Sigmoid colon (tissue), 7 donors: ENCODE data around the gene FBXL16. TPM values are rescaled to one million over a fixed set of nuclear protein-coding genes. Genes with fewer than 3 reads are reported as not detected.

Experiments
- DNase-seq: peaks from one replicate; pipeline ENCODE4 v3.0.0-alpha.2; 2019
- H3K27ac ChIP-seq, 4 donors: fragments of 200-600 bp; sonication (generic); one replicate each; pipeline ENCODE4 v1.5.1; 2016 to 2019; ENCODE audit warnings: mild to moderate bottlenecking in 1 of 4
- H3K27me3 ChIP-seq, 3 donors: fragments of 200-600 bp; sonication (generic); one replicate each; pipeline ENCODE4 v1.5.1; 2019; ENCODE audit warnings: mild to moderate bottlenecking in 1 of 3
- H3K36me3 ChIP-seq, 4 donors: fragments of 200-600 bp; sonication (generic); one replicate each; pipeline ENCODE4 v1.5.1; 2016 to 2019
- H3K4me1 ChIP-seq, 4 donors: fragments of 200-600 bp; sonication (generic); one replicate each; pipeline ENCODE4 v1.5.1; 2017 to 2019
- H3K4me3 ChIP-seq, 4 donors: fragments of 200-600 bp; sonication (generic); one replicate each; pipeline ENCODE4 v1.5.1; 2017 to 2019; ENCODE audit warnings: mild to moderate bottlenecking in 2 of 4, moderate library complexity in 1 of 4
- H3K9me3 ChIP-seq, 4 donors: fragments of 200-600 bp in 3 of 4; sonication (generic) in 3 of 4; one replicate each; pipeline versions ENCODE4 v1.5.1 to v1.6.1; 2013 to 2019
- EP300 ChIP-seq, 4 donors: sonication (generic); formaldehyde crosslinking; IDR thresholded peaks; one replicate each; pipeline ENCODE4 v1.6.1; 2017; ENCODE audit warnings: antibody characterized with exemption in 4 of 4
- POLR2A ChIP-seq, 2 donors: fragments of 450-650 bp; IDR thresholded peaks; one replicate each; pipeline ENCODE4 v1.6.1; 2016; ENCODE audit warnings: antibody characterized with exemption in 2 of 2, mild to moderate bottlenecking in 2 of 2, moderate library complexity in 2 of 2
- POLR2AphosphoS5 ChIP-seq, 4 donors: sonication (generic); formaldehyde crosslinking; IDR thresholded peaks; one replicate each; pipeline ENCODE4 v1.6.1; 2017; ENCODE audit warnings: antibody characterized with exemption in 4 of 4
- WGBS, 2 donors: extraction: QIAGEN DNeasy Blood & Tissue Kit; methylation state at CpG; one replicate each; pipeline ENCODE4 v1.1.7; 2013; 5-methylcytosine and 5-hydroxymethylcytosine counted together
- intact Hi-C: fragments of 100-400 bp; cut with DNase I; formaldehyde crosslinking; loops from one replicate; pipeline ENCODE4 v1.15.1; 2023
- polyA plus RNA-seq, 3 donors: library from polyadenylated mRNA; stranded (reverse); fragments of 200-250 nt; gene quantifications; one replicate each; pipeline ENCODE4 v1.2.3, GENCODE V29; 2013
- total RNA-seq, 4 donors: library from RNA; depleted of rRNA; stranded (reverse); fragments of >200 nt; gene quantifications; one replicate each; pipeline ENCODE4 v1.1.0, GENCODE V29; 2016
- TF ChIP-seq, protein P1 (sequence below), 4 experiments: fragments of 450-650 bp in 3 of 4; fragments of 200-600 bp in 1 of 4; IDR thresholded peaks; one replicate each; pipeline ENCODE4 v1.5.1; 2016 to 2019; ENCODE audit warnings: antibody characterized with exemption in 4 of 4, mild to moderate bottlenecking in 3 of 4, moderate library complexity in 2 of 4
- donor health status: healthy with polysubstance abuse.
- donor health status: Bipolar disorder and iron deficiency.
- donor health status: healthy.

FBXL16 gene
- total and polyA plus RNA-seq, 7 donors, result 0.16 to 2.4 (median 1.4) TPM; not detected in 1

DNA sequence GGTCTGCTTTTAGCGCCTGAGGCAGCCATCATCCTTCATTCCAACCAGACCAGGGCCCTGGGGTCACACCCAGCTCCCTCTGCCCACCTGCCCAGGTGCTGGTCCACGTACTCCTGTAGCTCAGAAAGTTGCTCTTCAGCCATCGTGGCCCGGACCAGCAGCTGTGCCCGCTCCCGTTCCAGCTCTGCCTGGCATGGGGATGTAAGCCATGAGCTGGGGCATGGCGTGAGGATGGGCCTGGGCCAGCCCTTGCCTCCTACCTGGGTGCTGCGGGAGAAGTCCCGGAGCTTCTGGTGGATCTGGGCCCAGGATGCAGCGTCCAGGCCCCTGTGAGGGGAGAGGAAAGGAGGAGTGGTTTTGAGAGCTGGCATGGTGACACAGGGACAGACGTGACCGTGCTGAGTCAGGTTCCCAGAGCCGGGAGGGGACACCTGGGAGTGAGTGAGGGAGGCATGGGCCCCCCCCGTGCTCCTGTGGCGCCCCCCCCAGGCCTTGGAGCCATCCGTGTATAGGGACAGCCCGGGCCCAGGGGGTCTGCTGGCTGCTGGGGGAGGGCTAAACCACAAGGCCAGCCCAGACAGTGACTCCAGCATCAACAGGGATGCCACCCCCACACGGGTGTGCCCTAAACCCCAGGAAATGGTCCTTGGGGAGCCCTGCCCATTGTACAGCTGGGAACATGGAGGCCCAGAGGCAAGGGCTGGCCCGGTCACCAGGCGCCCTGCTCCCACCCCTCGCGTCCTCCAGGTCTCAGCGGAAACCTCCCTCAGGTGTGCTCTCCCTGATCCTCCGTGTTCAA, 17.4 kb upstream of the FBXL16 start:
- intact Hi-C loops, result no loop called here

DNA sequence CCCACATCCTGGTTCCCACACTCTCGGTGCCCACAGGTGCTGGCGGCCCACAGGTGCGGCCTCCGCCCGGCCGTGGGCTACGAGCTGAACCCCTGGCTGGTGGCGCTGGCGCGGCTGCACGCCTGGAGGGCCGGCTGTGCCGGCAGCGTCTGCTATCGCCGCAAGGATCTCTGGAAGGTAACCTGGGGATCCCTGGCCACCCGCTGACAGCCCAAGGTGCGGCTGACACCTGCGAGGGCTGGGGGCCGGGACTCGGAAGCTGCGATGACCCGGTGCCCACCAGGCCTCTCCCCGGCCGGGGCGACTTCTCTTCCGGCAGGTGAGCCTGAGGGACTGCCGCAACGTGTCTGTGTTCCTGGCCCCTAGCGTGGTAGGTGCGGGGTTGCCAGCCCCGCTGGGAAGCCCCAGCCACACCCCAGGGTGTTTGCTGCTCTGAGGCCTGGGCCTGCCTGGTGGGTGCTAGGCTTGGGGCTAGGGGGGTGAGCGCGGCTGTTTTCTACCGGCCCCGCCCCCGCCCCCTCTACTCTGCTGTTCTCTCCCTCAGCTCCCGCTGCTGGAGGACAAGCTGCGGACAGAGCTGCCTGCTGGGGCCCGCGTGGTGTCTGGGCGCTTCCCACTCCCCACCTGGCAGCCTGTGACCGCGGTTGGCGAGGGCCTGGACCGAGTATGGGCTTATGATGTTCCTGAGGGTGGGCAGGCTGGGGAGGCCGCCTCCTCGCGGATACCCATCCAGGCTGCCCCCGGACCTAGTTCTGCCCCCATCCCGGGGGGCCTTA, 16.4 kb upstream of the FBXL16 start:
- no peak for DNase-seq
- Histone ChIP-seq H3K4me3 (peak overlapping the region; percentile 58 to 71 (median 64)), H3K27me3 (peaks cover 13 to 20% (median 14%) of the 10 kb centered on the region in 3 donors), H3K27ac (peak overlapping the region; percentile 85 to 93 (median 89)), H3K9me3 (no peaks in the 10 kb centered on the region), H3K36me3 (no peaks in the 10 kb centered on the region), H3K4me1 (peaks cover 0 to 39% (median 33%) of the 10 kb centered on the region in 4 donors)
- TF ChIP-seq POLR2AphosphoS5 (IDR thresholded peaks at IDR 0.05) (no peak), EP300 (IDR thresholded peaks at IDR 0.05) (no peak), POLR2A (IDR thresholded peaks at IDR 0.05) (no peak)
- TF ChIP-seq, protein P1, sequence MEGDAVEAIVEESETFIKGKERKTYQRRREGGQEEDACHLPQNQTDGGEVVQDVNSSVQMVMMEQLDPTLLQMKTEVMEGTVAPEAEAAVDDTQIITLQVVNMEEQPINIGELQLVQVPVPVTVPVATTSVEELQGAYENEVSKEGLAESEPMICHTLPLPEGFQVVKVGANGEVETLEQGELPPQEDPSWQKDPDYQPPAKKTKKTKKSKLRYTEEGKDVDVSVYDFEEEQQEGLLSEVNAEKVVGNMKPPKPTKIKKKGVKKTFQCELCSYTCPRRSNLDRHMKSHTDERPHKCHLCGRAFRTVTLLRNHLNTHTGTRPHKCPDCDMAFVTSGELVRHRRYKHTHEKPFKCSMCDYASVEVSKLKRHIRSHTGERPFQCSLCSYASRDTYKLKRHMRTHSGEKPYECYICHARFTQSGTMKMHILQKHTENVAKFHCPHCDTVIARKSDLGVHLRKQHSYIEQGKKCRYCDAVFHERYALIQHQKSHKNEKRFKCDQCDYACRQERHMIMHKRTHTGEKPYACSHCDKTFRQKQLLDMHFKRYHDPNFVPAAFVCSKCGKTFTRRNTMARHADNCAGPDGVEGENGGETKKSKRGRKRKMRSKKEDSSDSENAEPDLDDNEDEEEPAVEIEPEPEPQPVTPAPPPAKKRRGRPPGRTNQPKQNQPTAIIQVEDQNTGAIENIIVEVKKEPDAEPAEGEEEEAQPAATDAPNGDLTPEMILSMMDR (IDR thresholded peaks at IDR 0.05), result no peak
- 78 to 90% methylated on average over 51 of the region's 51 CpGs for WGBS, 2 donors
- intact Hi-C loops, result loop anchor here (2.0 kb wide), 2 partner anchors 19 to 37 kb away; partner anchors contain the start of genes CIAO3 and JMJD8

More for the DNA sequence above, 17.4 kb upstream of the FBXL16 start:
- no peak for TF ChIP-seq POLR2A (IDR thresholded peaks at IDR 0.05)
- no peak for TF ChIP-seq EP300 (IDR thresholded peaks at IDR 0.05)
- no peak for TF ChIP-seq POLR2AphosphoS5 (IDR thresholded peaks at IDR 0.05)
- TF ChIP-seq, protein P1 (IDR thresholded peaks at IDR 0.05), result no peak
- no peak overlapping the region for H3K27ac ChIP-seq
- peaks cover 22 to 31% (median 24%) of the 10 kb centered on the region in 3 donors for H3K27me3 ChIP-seq
- no peak overlapping the region for H3K4me3 ChIP-seq
- no peaks in the 10 kb centered on the region for H3K36me3 ChIP-seq
- 90 to 92% methylated on average over 24 of the region's 24 CpGs for WGBS, 2 donors
- H3K9me3 ChIP-seq, result no peaks in the 10 kb centered on the region
- no peak for DNase-seq
- H3K4me1 ChIP-seq, result peaks cover 0 to 49% (median 43%) of the 10 kb centered on the region in 4 donors

DNA sequence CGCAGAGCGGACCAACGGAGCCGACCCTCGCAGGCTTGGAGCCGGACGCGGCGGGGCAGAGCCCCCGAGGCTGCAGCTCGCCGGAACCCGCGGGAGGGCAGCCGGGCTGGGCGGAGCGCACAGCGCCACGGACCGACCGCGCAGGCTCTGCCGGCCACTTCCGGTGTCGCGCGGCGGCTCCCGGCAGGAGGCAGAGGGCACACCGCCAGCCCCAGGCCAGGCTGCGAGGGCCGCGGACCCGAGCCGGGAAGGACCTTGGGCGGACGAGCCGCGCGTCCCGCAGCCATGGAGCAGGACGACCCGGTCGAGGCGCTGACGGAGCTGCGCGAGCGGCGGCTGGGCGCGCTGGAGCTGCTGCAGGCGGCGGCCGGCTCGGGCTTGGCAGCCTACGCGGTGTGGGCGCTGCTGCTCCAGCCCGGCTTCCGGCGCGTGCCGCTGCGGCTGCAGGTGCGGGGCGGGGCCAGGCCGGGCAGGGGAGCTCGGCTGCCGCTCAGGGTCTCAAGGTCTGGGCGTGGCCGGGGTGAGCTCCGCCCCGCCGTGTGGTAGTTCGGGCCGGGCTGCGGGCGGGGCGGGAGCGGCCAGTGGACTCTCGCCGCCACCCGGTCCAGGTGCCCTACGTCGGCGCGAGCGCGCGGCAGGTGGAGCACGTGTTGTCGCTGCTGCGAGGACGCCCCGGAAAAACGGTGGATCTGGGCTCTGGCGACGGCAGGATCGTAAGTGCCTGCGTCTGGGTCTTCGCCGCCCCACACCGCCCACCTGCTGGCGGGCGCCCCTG, 15.6 kb upstream of the FBXL16 start, which contains the start of gene ANTKMT:
TSS of gene ANTKMT (plus strand) at position 157 of the 775 bp plus-strand sequence. CDS start at position 286, 129 bp downstream.
- H3K27ac ChIP-seq, result peak within 1 kb of the TSS; percentile 85 to 93 (median 89)
- H3K36me3 ChIP-seq, result no peaks in the 10 kb centered on the region
- peak; percentile 14 to 84 (median 44) for TF ChIP-seq POLR2AphosphoS5 (IDR thresholded peaks at IDR 0.05)
- no peak for TF ChIP-seq POLR2A (IDR thresholded peaks at IDR 0.05)
- peak within 1 kb of the TSS; percentile 58 to 71 (median 64) for H3K4me3 ChIP-seq
- peaks cover 5 to 19% (median 7%) of the 10 kb centered on the region in 3 donors for H3K27me3 ChIP-seq
- intact Hi-C loops, result loop anchor here (2.0 kb wide), 2 partner anchors 20 to 36 kb away; partner anchors contain the start of genes CIAO3 and JMJD8
- DNase-seq, result peak; percentile 86
- peaks cover 0 to 40% (median 31%) of the 10 kb centered on the region in 4 donors for H3K4me1 ChIP-seq
- no peaks in the 10 kb centered on the region for H3K9me3 ChIP-seq
- WGBS, 2 donors, result 6 to 9% methylated on average over 106 of the region's 106 CpGs

DNA sequence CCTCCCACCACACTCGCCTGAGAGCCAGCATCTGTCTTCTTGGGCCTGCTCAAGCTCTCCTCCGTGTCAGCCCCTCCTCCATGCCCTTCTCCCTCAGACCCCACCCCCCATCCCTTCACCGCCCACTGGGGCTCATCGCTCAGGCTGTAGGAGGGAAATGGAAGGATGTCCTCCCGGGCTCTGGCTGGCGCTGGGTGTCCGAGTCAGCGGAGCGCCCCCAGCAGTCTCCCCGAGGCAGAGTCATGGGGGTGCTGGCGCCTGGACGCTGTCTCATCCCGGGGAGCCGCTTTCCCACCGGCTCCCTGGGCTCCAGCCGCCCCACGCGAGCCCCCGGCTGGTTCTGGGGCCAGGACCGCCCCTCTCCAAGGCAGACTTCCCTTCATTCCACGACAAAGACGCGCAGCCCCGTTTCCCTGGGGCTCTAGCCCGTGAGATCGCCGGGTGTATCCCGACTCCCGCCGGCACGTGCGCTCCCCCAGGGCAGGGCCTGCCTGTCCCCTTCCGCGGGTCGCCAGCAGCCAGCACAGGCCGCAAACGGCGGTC, 14.9 kb upstream of the FBXL16 start:
- Histone ChIP-seq H3K36me3 (no peaks in the 10 kb centered on the region), H3K9me3 (no peaks in the 10 kb centered on the region), H3K27me3 (peaks cover 0 to 17% (median under 1%) of the 10 kb centered on the region in 3 donors), H3K4me1 (peaks cover 0 to 45% (median 36%) of the 10 kb centered on the region in 4 donors), H3K27ac (peak overlapping the region; percentile 85 to 93 (median 89)), H3K4me3 (peak overlapping the region; percentile 58 to 71 (median 64))
- intact Hi-C loops, result loop anchor here (2.0 kb wide), 2 partner anchors 20 to 36 kb away; partner anchors contain the start of genes CIAO3 and JMJD8
- DNase-seq, result peak; percentile 83
- 0 to 1% methylated on average over 38 of the region's 38 CpGs for WGBS, 2 donors
- TF ChIP-seq POLR2A (IDR thresholded peaks at IDR 0.05) (no peak), POLR2AphosphoS5 (IDR thresholded peaks at IDR 0.05) (no peak), EP300 (IDR thresholded peaks at IDR 0.05) (no peak)
- TF ChIP-seq, protein P1 (IDR thresholded peaks at IDR 0.05), result no peak
